Lower leg skin (tissue), 3 donors: ENCODE results near the gene TM4SF5.

ENCODE experiments used
- CTCF ChIP-seq, 3 donors: fragments of 450-650 bp; IDR thresholded peaks; one replicate each; pipeline ENCODE4 v1.5.1; 2016; ENCODE audit warnings: antibody characterized with exemption in 3 of 3, mild to moderate bottlenecking in 3 of 3, moderate library complexity in 2 of 3
- POLR2A ChIP-seq, 2 donors: fragments of 450-650 bp; IDR thresholded peaks; one replicate each; pipeline ENCODE4 v1.6.1; 2016 to 2017; ENCODE audit warnings: antibody characterized with exemption in 2 of 2, mild to moderate bottlenecking in 1 of 2, moderate library complexity in 1 of 2

GRCh38 chr17:4800462-4801196 is 28.9 kb downstream of the TM4SF5 start:
- TF ChIP-seq POLR2A (IDR thresholded peaks at IDR 0.05) (no peak), CTCF (IDR thresholded peaks at IDR 0.05) (no peak)
